CD4-positive, alpha-beta T cell treated with Interleukin-12 subunit alpha and Interleukin-12 subunit beta, for 1 hour (primary cell): Measurements from ENCODE around the gene SSMEM1.
"Not testable (repeated sequence)": the region's sequence is repeated elsewhere in the genome, so short reads cannot be mapped to it uniquely, and the experiment has no call there.

Experiments
- DNase-seq: peaks from one replicate; pipeline ENCODE4 v3.0.0-alpha.2; 2020

Gene SSMEM1

GRCh38 chr7:130207642-130208041 is at the start of gene SSMEM1:
Gene SSMEM1, plus strand, starts transcription at chr7:130207860. Its CDS starts 51 bp downstream, at chr7:130207911.
- no peak for DNase-seq

DNA sequence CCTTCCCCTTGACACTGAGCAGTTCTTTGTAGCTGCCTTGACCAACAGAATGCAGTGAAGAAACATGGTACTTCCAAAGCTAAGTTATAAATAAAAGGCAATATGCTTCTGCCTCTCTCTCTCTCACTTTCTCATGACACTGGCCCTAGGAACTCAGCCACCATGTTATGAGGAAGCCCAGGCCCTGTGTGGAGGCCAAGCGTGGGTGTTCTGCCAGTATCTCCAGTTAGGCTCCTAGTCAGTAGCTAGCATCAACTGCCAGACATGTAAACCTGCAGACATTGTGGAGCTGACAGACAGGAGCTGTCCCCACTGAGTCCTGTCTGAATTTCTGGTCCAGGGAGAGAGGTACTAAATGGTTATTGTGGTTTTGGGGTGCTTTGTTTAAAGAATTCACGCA is 47.6 kb upstream of the SSMEM1 start:
- DNase-seq = no peak

DNA sequence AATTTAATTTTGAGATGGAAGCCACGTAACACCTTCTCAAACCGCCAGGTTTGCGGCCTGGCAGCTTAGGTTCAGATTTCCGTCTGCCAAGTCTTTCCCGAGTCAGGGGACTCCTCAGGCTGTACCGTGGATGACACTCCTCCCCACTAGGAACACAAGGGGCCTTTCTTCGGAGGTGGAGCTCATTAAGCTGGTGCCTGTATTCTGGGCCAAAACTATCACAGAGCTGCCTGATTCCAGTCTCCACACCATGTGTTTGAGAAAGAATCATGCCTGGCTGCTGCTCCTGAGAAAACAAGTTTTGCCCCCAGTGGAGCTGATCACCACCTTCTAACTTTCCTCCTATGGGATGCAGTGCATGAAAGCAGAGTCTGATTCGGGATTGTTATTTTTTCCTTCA is 47.2 kb upstream of the SSMEM1 start:
- DNase-seq = no peak

DNA sequence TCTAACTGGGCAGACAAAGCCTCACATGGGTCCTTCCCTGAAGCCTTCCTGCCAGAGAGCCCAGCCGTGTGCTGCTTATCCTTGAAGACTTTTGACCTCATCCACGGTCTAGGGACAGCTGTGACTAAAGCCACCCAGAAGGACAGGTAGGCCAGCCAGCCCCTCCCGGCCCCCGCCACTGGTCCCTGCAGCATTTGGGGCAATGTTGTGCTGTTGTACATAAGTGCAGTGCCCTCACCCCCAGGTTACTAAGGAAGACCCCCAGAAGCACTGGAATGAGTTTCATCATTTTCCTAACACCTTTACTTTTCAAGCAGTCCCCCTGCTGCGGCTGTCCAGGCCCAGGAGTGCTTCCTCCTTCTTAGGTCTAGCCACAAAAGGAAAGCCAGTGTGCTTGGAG is 45.5 kb upstream of the SSMEM1 start:
- no peak for DNase-seq

GRCh38 chr7:130174237-130174959 is 33.3 kb upstream of the SSMEM1 start:
- no peak for DNase-seq

DNA sequence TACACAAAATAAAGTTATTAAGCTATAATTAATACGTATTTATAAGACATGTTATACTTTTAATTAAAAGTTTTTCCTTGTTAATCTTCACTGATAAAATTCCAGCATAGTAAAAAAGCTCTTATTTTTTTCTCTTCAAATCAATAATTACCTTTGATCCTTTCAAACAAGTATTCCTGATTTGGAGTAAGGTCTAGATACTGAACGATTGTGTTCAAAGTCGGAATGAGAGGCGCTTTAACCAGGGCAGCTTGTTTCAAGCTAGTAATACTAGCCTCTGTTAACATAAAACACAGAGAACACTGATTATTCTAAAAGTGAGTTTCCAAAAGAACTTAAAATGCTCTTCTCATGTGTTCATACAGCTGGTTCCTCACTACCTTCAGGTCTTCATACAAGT is 29.4 kb upstream of the SSMEM1 start:
- no peak for DNase-seq

DNA sequence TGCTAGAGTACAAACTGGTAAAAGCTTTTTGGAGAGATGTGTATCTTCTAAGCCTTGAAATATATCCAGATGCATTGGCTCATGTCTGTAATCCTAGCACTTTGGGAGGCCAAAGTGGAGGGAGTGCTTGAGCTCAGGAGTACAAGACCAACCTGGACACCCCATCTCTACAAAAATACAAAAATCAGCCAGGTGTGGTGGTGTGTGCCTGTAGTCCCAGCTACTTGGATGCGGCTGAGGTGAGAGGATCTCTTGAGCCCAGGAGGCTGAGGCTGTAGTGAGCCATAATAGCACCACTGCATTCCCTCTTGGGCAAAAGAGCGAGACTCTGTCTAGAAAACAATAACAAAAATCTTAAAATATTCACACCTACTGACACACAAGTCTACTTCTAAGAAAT is 28.0 kb upstream of the SSMEM1 start:
- DNase-seq = no peak

DNA sequence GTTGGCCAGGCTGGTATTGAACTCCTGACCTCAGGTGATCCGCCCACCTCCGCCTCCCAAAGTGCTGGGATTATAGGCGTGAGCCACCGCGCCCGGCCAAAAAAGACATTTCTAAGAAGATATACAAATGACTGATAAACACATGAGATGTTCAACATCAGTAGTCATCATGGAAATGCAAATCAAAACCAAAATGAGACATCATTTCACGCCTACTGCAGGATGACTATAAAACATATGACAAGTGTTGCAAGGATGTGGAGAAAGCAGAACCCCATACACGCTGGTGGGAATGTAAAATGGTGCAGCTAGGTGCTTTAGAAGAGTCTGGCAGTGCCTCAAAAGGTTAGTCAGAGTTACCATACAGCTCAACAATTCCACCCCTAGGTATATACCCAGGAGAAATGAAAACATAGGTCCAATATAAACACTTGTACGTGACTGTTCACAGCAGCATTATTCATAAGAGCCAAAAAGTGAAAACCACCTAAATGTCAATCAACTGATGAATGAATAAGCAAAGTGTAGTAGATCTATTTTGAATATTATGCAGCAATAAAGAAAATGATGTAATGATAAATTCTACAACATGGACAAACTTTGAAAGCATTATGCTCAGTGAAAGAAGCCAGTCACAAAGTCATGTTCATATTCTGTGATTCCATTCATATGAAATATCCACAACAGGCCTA is 26.9 kb upstream of the SSMEM1 start:
- DNase-seq = no peak

DNA sequence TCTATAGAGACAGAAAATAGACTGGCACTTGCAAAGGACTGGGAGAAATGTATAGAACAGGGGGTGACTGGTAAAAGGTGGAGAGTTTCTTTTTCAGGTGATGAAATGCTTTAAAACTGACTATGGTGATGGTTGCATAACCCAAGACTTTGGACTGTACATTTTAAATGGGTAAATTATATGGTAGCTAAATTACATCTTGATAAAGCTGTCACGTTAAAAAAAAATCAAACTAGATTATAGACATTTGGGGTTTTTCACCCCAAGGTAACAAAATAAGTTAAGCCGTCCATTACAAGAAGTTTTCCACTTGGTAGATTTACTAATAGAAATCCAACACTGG is 26.4 kb upstream of the SSMEM1 start:
- DNase-seq = no peak

DNA sequence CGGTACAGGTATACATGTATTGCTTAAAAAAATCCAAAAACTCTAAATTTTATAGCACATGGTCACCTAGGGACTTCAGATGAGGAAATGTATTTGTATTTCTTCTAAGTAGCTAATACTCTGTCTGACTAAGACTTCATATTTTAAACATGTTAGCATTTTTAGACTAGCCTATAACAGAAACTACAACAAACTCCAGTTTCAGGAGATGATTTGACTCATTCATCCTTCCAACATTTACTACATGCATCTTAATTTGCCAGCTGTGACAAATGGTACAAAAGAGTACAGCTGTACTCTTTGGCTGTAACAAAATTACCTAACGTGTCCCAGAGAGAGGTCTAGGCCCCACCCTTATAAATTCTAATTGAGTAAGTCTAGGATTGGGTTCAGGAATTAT is 24.7 kb upstream of the SSMEM1 start:
- DNase-seq = no peak

- not testable (repeated sequence) for DNase-seq
Measured at GRCh38 chr7:130184349-130184748, 23.3 kb upstream of the SSMEM1 start.

DNA sequence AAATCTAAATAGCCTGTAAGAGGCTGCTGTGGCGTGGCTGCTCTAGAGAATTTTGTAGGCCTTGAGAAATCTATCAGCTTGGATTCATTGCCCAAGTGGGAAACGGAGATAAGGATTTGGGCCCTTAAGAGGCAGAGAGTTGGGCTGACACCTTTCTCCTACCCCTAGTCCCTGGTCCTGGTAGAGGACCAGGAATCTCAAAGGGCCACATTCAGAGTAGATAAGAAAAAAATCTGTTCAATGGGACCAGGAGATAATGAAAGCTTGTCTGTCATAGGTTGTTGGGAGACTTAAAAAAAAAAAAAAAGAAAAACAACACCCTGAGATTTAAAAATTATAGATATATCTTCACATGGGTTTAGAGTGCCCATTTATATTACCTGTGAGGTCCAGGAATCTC is 20.3 kb upstream of the SSMEM1 start:
- DNase-seq = no peak

DNA sequence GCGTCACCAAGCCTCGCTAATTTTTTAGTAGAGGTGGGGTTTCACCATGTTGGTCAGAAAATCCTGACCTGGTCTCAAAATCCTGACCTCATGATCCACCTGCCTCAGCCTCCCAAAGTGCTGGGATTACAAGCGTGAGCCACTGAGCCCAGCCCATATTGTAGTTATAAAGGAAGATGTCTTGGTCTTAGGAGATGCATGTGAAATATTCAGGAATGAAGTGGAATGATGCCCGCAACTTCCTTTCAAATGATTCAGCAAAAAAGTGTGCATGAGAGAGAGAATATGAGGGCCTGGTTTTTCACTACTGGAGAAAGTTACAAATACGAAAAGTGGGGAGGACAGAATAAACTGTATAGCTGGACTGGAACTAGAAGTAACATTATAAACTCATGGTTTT is 18.3 kb upstream of the SSMEM1 start:
- DNase-seq = no peak

- no peak for DNase-seq
Measured at GRCh38 chr7:130191791-130192190, 15.9 kb upstream of the SSMEM1 start.

- DNase-seq = no peak
Measured at GRCh38 chr7:130195396-130195795, 12.3 kb upstream of the SSMEM1 start.

GRCh38 chr7:130196476-130196875 is 11.2 kb upstream of the SSMEM1 start:
- no peak for DNase-seq

DNA sequence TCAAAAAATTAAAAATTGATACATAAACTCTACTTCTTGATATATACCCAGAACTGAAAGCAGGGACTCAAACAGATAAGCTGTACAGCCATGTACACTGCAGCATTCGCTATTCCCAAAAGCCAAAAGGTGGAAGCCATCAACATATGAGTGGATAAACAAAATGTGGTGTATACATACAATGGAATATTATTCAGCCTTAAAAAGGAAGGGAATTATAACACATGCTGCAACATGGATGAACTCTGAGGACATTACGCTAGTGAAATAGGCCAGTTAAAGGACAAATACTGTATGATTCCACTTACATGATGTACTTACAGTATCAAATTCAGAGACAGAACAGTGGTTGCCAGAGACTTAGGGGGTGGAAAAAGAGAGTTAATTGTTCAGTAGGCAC is 10.6 kb upstream of the SSMEM1 start:
- DNase-seq = no peak

- no peak for DNase-seq
Measured at GRCh38 chr7:130201796-130202195, 5.9 kb upstream of the SSMEM1 start.

DNA sequence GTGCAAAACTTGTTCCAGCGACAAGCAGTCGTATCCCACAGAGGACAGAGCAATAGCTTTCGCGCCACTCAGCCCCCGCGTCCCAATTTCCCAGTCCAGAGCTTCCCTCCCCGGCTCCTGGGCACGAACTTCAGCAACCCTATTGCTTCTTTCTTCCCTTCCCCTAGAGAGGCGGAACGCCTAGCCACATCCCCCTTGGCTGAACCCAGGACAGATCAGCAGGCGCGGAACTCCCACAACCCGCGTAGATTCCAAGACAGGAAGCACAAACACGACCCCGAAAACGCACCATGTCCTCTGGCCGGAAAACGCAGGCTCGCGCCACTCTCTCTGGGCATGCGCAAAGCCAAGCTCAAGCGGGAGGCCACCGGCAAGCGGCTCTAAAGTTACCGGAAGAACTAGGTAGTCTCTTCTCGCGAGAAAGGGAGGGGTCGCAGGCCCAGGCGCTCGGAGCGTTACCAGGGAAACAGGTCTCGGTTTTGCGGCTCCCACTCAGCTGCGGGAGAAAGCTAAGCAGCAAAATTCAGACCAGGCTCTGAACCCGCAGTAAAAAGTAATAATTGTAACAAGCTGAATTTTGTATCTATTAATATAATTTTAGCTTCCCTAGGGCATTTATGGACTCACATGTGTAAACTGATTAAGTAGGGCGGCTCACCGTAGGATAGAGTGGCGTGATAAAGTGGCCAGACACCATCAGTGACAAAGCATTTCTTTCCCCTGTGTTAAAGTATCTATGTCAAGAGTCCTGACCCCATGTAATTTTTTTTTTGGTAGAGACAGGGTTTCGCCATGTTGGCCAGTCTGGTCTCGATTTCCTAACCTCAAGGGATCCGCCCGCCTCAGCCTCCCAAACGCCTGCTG is 2.3 kb upstream of the SSMEM1 start, which contains the start of gene TMEM209:
Gene TMEM209, minus strand, starts transcription at position 323 of the 864 bp plus-strand sequence. Its CDS starts 31 bp downstream, at position 292.
- DNase-seq = peak; percentile 96

DNA sequence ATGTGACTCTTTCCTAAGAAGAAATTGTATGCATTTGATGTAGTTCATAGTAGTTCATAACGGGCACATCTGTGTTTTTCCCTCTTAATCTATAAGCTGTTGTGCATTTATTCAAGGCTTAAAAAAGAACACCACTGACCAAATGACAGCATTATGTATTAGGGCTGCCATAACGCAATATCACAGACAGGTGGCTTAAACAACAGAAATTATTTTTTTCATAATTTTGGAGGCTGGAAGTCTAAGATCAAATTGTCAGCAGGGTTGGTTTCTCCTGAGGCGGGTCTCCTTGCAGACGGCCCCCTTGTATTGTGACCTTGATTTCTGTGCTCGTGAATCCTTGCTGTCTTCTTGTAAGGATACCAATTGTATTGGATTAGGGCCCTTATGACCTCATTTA is 627 bp upstream of the SSMEM1 start:
- no peak for DNase-seq

DNA sequence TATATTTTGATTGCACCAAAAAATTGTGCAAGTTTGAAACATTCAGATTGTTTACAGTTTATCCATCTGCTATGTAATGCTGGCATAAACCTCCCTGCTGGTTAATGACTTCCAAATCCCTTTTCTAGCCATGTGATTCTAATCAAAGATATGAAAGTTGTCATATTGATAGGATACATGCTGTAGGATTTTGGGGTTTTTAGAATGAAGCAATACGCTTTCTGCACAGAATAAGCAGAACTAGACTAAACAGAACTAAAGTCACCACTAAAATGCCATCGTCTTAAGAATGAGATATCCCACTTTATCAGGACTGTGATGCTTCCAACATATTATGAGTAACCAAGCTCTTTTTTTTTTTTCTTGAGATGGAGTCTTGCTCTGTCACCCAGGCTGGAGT is 856 bp downstream of the SSMEM1 start:
- DNase-seq = no peak

DNA sequence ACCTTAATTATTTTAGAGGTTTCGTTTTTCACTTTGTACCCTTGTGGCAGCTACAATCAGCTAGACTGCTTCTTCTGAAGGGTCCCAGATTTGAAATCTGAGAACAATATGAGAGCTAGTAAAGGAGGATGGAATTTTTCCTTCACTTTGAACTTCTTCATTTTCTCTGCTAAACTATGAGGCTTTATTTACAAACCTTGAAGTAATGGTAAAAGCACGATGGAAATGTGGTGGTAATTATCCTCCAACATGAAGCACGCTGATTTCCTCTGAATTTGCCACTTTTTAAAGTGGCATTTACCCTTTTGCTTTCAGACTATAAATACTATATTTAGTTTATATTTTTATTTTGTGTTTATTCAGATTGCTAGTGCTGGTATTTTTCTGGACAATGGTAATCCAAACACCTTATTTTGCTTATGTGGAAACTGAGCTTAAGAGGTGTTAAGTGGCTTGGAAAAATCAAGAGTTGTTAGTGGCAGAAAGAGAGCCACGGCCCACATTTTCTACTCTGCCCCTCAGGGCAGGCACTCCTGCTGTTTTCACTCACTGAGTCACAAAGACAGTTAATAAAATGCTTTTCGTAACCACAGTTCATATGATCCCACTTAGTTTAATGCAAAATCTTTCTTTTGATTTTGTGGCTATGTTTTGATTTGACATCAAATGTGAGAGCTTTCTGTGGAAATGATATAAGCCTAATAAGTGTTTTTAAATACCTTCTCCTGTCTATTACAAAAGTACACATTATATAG is 2.7 kb downstream of the SSMEM1 start:
- no peak for DNase-seq

DNA sequence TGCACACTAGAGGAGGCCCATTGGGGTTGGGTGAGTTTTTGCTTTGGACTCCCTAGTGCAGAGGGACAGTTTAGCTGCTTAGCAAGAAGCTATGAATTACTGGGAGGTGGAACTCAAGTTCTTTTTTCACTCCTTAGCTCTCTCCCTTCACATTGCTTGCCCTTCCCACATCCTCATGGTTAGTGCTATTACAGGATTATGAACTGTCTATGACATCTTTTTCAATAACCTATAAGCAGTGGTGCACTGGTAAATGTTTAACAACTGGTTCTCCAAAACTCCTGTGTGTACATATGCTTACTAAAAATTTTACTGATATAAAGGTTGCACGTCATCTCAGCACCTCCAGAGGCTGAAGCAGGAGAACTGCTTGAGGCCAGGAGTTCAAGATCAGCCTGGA is 6.2 kb downstream of the SSMEM1 start:
- no peak for DNase-seq
